Panc1 (cell line): Measurements from ENCODE around the gene HOXC11.

Experiments used
- POLR2AphosphoS5 ChIP-seq: IDR thresholded peaks from 2 replicates; pipeline ENCODE4 v1.6.1; 2012; ENCODE audit warnings: mild to moderate bottlenecking, low read depth, low read length, moderate library complexity
- TF ChIP-seq, protein P1 (sequence below): fragments of 450-650 bp; IDR thresholded peaks from 2 replicates; pipeline ENCODE4 v1.5.1; 2017; ENCODE audit warnings: mild to moderate bottlenecking
- TF ChIP-seq, protein P2 (sequence below), 2 experiments: IDR thresholded peaks; 2 replicates each; pipeline ENCODE4 v1.6.1; 2011 to 2012; ENCODE audit warnings: low read depth in 2 of 2, control low read depth in 1 of 2, low read length in 1 of 2, mild to moderate bottlenecking in 1 of 2, moderate library complexity in 1 of 2; ENCODE audit not compliant: insufficient read depth in 1 of 2

DNA sequence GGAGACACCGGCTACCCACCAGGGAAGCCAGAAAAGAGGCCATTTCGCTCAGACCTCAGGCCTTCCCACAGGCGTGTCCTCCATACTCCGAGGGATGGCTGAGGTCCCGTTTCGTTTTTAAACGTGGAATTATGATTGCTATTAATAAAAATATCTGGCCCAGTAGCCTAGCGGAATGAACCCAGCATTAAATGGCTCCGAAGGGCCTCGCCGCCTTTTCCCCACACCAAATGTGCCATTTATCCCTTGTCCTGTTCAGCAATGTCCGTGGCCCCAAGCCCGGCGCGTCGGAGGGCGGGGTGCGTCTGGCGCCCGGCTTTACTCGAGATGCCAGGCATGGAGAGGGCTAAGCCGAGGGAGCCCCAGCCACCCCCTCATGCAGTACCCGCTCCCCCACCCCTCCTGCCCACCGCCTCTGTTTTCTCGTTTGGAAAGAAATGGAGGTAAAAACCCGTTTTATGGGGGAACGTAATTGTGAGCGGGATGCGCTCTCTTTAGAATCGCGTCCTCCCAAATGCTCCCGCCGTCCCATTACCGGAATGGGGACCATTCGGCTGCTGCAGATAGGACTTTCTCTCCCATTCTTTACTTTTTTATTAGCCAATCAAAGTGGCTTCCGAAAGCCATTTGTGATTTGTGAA lies 41.6 kb downstream of the HOXC11 start:
- TF ChIP-seq, protein P1, sequence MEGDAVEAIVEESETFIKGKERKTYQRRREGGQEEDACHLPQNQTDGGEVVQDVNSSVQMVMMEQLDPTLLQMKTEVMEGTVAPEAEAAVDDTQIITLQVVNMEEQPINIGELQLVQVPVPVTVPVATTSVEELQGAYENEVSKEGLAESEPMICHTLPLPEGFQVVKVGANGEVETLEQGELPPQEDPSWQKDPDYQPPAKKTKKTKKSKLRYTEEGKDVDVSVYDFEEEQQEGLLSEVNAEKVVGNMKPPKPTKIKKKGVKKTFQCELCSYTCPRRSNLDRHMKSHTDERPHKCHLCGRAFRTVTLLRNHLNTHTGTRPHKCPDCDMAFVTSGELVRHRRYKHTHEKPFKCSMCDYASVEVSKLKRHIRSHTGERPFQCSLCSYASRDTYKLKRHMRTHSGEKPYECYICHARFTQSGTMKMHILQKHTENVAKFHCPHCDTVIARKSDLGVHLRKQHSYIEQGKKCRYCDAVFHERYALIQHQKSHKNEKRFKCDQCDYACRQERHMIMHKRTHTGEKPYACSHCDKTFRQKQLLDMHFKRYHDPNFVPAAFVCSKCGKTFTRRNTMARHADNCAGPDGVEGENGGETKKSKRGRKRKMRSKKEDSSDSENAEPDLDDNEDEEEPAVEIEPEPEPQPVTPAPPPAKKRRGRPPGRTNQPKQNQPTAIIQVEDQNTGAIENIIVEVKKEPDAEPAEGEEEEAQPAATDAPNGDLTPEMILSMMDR, result no peak
- peak; percentile 13; the same call in 1 of the 2 replicates for TF ChIP-seq POLR2AphosphoS5
- TF ChIP-seq, protein P2, sequence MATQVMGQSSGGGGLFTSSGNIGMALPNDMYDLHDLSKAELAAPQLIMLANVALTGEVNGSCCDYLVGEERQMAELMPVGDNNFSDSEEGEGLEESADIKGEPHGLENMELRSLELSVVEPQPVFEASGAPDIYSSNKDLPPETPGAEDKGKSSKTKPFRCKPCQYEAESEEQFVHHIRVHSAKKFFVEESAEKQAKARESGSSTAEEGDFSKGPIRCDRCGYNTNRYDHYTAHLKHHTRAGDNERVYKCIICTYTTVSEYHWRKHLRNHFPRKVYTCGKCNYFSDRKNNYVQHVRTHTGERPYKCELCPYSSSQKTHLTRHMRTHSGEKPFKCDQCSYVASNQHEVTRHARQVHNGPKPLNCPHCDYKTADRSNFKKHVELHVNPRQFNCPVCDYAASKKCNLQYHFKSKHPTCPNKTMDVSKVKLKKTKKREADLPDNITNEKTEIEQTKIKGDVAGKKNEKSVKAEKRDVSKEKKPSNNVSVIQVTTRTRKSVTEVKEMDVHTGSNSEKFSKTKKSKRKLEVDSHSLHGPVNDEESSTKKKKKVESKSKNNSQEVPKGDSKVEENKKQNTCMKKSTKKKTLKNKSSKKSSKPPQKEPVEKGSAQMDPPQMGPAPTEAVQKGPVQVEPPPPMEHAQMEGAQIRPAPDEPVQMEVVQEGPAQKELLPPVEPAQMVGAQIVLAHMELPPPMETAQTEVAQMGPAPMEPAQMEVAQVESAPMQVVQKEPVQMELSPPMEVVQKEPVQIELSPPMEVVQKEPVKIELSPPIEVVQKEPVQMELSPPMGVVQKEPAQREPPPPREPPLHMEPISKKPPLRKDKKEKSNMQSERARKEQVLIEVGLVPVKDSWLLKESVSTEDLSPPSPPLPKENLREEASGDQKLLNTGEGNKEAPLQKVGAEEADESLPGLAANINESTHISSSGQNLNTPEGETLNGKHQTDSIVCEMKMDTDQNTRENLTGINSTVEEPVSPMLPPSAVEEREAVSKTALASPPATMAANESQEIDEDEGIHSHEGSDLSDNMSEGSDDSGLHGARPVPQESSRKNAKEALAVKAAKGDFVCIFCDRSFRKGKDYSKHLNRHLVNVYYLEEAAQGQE (IDR thresholded peaks at IDR 0.05; ENCODE audit: insufficient read depth in 1 of 2, low read depth in 2 of 2, low read length in 1 of 2), result no peak
